GM23248 (cell line): ENCODE results near the gene SMG7. TPM values are rescaled to one million over a fixed set of nuclear protein-coding genes. Genes with fewer than 3 reads are reported as not detected.

Source experiments
- DNase-seq: peaks from one replicate; pipeline ENCODE4 v3.0.0-alpha.2; 2015
- H2AFZ ChIP-seq: fragments of 200-600 bp; sonication (generic); 2 replicates; pipeline ENCODE4 v1.6.1; 2016; ENCODE audit warnings: antibody characterized with exemption
- H3F3A ChIP-seq: fragments of 200-600 bp; sonication (generic); 2 replicates; pipeline ENCODE4 v1.6.1; 2016; ENCODE audit warnings: mild to moderate bottlenecking, antibody characterized with exemption, mixed run types; ENCODE audit not compliant: insufficient read depth
- H3K27ac ChIP-seq: fragments of 200-600 bp; sonication (generic); 2 replicates; pipeline ENCODE4 v1.5.1; 2016; ENCODE audit warnings: mild to moderate bottlenecking
- H3K27me3 ChIP-seq: fragments of 200-600 bp; sonication (generic); replicated peaks from 2 replicates; pipeline ENCODE4 v1.6.1; 2016; ENCODE audit warnings: mild to moderate bottlenecking; ENCODE audit not compliant: insufficient read depth
- H3K36me3 ChIP-seq: fragments of 200-600 bp; sonication (generic); 2 replicates; pipeline ENCODE4 v1.6.1; 2016; ENCODE audit warnings: low read depth, mild to moderate bottlenecking
- H3K4me1 ChIP-seq: fragments of 200-600 bp; sonication (generic); 2 replicates; pipeline ENCODE4 v1.6.1; 2016; ENCODE audit warnings: mild to moderate bottlenecking; ENCODE audit not compliant: insufficient read depth
- H3K4me2 ChIP-seq: fragments of 200-600 bp; sonication (generic); one replicate; pipeline ENCODE4 v1.6.1; 2016; ENCODE audit warnings: mild to moderate bottlenecking; ENCODE audit not compliant: unreplicated experiment
- H3K4me3 ChIP-seq: fragments of 200-600 bp; sonication (generic); 2 replicates; pipeline ENCODE4 v1.5.1; 2016; ENCODE audit warnings: mild to moderate bottlenecking
- H3K79me2 ChIP-seq: fragments of 200-600 bp; sonication (generic); 2 replicates; pipeline ENCODE4 v1.6.1; 2016; ENCODE audit warnings: mild to moderate bottlenecking; ENCODE audit not compliant: insufficient read depth
- H3K9ac ChIP-seq: fragments of 200-600 bp; sonication (generic); 2 replicates; pipeline ENCODE4 v1.6.1; 2016; ENCODE audit warnings: mild to moderate bottlenecking
- H3K9me2 ChIP-seq: fragments of 200-600 bp; sonication (generic); 2 replicates; pipeline ENCODE4 v1.6.1; 2016; ENCODE audit warnings: mixed run types, mild to moderate bottlenecking, moderate library complexity; ENCODE audit not compliant: insufficient read depth
- H3K9me3 ChIP-seq: fragments of 200-600 bp; sonication (generic); one replicate; pipeline ENCODE4 v1.6.1; 2017; ENCODE audit warnings: low read depth
- H4K20me1 ChIP-seq: fragments of 200-600 bp; sonication (generic); 2 replicates; pipeline ENCODE4 v1.6.0; 2016; ENCODE audit not compliant: insufficient read depth
- EZH2 ChIP-seq: fragments of 200-600 bp; sonication (generic); IDR thresholded peaks from 2 replicates; pipeline ENCODE4 v1.6.1; 2018; ENCODE audit warnings: antibody characterized with exemption, mild to moderate bottlenecking; ENCODE audit not compliant: insufficient read depth, poor library complexity, severe bottlenecking
- EZH2phosphoT487 ChIP-seq: fragments of 200-600 bp; sonication (generic); IDR thresholded peaks from 2 replicates; pipeline ENCODE4 v1.6.1; 2018; ENCODE audit warnings: antibody characterized with exemption, moderate library complexity, mild to moderate bottlenecking, low read depth; ENCODE audit not compliant: insufficient read depth
- WGBS, 2 experiments: methylation state at CpG; one replicate each; pipeline ENCODE4 v1.1.6; 2015 to 2017; ENCODE audit warnings: low lambda C conversion rate in 2 of 2, low coverage in 1 of 2; ENCODE audit errors: missing lambda C conversion rate in 2 of 2; 5-methylcytosine and 5-hydroxymethylcytosine counted together
- in situ Hi-C: fragments of 300-500 bp; cut with MboI; formaldehyde crosslinking; loops from 2 replicates; pipeline ENCODE4 v1.15.0; 2020
- polyA plus RNA-seq: library from polyadenylated mRNA; unstranded; fragments of >200 nt; fragmentation: Nextera tagmentation; extraction: Ambion mirVana; gene quantifications from 2 replicates; pipeline ENCODE4 v1.2.1, GENCODE V29; 2016
- total RNA-seq: library from RNA; depleted of rRNA; stranded (reverse); fragments of >200 nt; shearing (Covaris generic); gene quantifications from 2 replicates; pipeline ENCODE4 v1.2.3, GENCODE V29; 2014

Gene SMG7
- total and polyA plus RNA-seq, 2 experiments from 2014 or later: 18.7 to 32.8 TPM

DNA sequence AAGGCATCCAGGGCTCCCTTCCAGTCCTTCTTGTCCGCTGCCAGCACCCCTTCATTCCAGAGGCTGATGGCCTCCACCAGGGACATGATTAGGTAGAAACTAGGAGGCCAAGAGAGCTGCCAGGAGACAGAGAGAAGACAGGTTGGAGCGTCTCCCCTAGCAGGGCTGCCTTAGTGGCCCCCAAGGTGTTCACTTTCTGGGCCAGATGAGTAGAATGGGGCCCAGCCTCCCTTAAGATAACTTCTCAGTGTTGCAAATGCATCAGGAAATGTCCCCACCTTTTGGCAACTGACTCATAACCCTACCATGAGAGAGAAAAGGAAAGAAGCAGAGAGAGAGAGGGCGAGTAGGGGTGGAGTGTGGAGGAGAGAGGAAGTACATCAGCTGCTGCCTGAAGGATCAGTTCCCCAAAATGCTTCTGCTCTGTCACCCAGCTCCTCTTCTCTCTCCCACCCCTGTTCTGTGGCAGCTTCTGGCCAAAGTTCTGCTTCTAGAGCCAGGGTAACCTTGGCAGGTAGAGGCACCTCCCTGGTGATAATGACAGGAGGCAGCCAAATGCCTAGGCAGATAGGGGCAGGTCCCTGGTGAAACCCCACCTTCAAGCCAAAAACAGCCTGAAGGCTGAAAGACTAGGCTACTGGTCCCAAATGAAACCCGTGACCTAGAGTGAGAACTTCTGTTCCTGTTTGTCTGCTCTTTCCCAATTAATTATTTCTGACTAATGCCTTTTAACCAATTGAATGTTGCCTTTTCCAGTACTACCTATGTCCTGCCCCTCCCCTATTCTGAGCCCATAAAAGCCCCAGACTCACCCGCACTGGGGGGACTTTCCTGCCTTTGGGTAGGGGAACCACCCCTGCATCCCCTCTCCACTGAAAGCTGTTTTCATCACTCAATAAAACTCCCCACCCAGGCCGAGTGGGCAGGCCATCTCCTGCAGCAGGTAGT, 118.2 kb downstream of the SMG7 start, which contains the start of gene NCF2:
Gene NCF2, minus strand, starts transcription at position 216 of the 948 bp plus-strand sequence. Its CDS starts 130 bp downstream, at position 86.
- H3K9me3 ChIP-seq: no peaks in the 10 kb centered on the region
- H3K27me3 ChIP-seq: no peaks in the 10 kb centered on the region
- no peaks in the 10 kb centered on the region for H4K20me1 ChIP-seq
- H3K36me3 ChIP-seq: no peaks in the 10 kb centered on the region
- H3K9me2 ChIP-seq: no peaks in the 10 kb centered on the region
- WGBS, 2 experiments: 90 to 91% methylated on average over 6 of the region's 6 CpGs
- no peak within 1 kb of the TSS for H3K9ac ChIP-seq
- no peak within 1 kb of the TSS for H3K4me2 ChIP-seq
- no peak within 1 kb of the TSS for H3K27ac ChIP-seq
- TF ChIP-seq EZH2phosphoT487: no peak
- TF ChIP-seq EZH2: no peak
- H3K79me2 ChIP-seq: no peaks in the 10 kb centered on the region
- peak; percentile 42 for DNase-seq
- in situ Hi-C loops: no loop called here
- 0 out of 2 replicates have a peak within 1 kb of the TSS, but pooled peaks have one; percentile 45 for H2AFZ ChIP-seq
- H3K4me3 ChIP-seq: no peak within 1 kb of the TSS
- no peaks in the 10 kb centered on the region for H3K4me1 ChIP-seq
- H3F3A ChIP-seq: no peaks in the 10 kb centered on the region

GRCh38 chr1:183592733-183593132, 120.4 kb downstream of the SMG7 start:
- no peak for DNase-seq
- H3K36me3 ChIP-seq: no peaks in the 10 kb centered on the region
- H3K4me1 ChIP-seq: peaks cover 6% of the 10 kb centered on the region
- in situ Hi-C loops: no loop called here
- H3K4me2 ChIP-seq: no peak overlapping the region
- no peak overlapping the region for H3K4me3 ChIP-seq
- H2AFZ ChIP-seq: no peak overlapping the region
- no peaks in the 10 kb centered on the region for H3K27me3 ChIP-seq
- 86 to 87% methylated on average over 7 of the region's 7 CpGs for WGBS, 2 experiments
- H4K20me1 ChIP-seq: no peaks in the 10 kb centered on the region
- TF ChIP-seq EZH2phosphoT487 (no peak), EZH2 (no peak)
- H3K27ac ChIP-seq: no peak overlapping the region
- no peaks in the 10 kb centered on the region for H3K9me3 ChIP-seq
- no peaks in the 10 kb centered on the region for H3K79me2 ChIP-seq
- no peak overlapping the region for H3K9ac ChIP-seq
- peaks cover 6% of the 10 kb centered on the region for H3F3A ChIP-seq
- no peaks in the 10 kb centered on the region for H3K9me2 ChIP-seq

GRCh38 chr1:183593356-183593755, 121.1 kb downstream of the SMG7 start:
- H3K9me3 ChIP-seq: no peaks in the 10 kb centered on the region
- no peaks in the 10 kb centered on the region for H3K27me3 ChIP-seq
- no peaks in the 10 kb centered on the region for H3K79me2 ChIP-seq
- no peak overlapping the region for H3K9ac ChIP-seq
- H2AFZ ChIP-seq: no peak overlapping the region
- in situ Hi-C loops: no loop called here
- H3K4me1 ChIP-seq: peaks cover 12% of the 10 kb centered on the region
- H3K4me2 ChIP-seq: no peak overlapping the region
- DNase-seq: no peak
- peaks cover 13% of the 10 kb centered on the region for H3F3A ChIP-seq
- no peaks in the 10 kb centered on the region for H3K9me2 ChIP-seq
- H3K27ac ChIP-seq: no peak overlapping the region
- H3K36me3 ChIP-seq: no peaks in the 10 kb centered on the region
- H3K4me3 ChIP-seq: no peak overlapping the region
- H4K20me1 ChIP-seq: no peaks in the 10 kb centered on the region
- 73 to 77% methylated on average over 3 of the region's 3 CpGs for WGBS, 2 experiments
- no peak for TF ChIP-seq EZH2
- TF ChIP-seq EZH2phosphoT487: no peak

DNA sequence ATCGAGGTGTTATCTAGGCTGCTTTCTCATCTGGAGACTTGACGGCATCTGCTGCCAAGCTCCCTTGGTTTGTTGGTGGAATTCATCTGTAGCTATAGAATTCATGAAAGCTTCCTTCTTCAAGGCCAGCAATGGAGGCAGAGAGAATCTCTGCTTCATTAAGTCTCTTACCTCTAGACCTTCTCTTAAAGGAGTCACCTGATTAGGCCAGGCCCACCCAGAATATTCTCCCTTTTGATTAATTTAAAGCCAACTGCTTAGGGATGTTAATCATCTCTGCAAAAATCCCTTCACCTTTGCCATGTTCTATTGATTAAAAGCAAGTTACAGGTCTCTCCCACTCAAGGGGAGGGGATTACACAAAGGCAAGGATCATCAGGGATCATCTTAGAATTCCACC, 123.2 kb downstream of the SMG7 start:
- WGBS, 2 experiments: 90 to 95% methylated on average over 2 of the region's 2 CpGs
- Histone ChIP-seq H3K36me3 (no peaks in the 10 kb centered on the region), H3K79me2 (no peaks in the 10 kb centered on the region), H3K9me3 (no peaks in the 10 kb centered on the region), H2AFZ (no peak overlapping the region), H3K27ac (no peak overlapping the region), H3K9ac (no peak overlapping the region), H3K4me3 (no peak overlapping the region), H4K20me1 (no peaks in the 10 kb centered on the region), H3K27me3 (no peaks in the 10 kb centered on the region), H3K4me1 (peaks cover 24% of the 10 kb centered on the region), H3K4me2 (no peak overlapping the region), H3K9me2 (no peaks in the 10 kb centered on the region), H3F3A (peaks cover 20% of the 10 kb centered on the region)
- in situ Hi-C loops: no loop called here
- no peak for DNase-seq
- TF ChIP-seq EZH2: no peak
- no peak for TF ChIP-seq EZH2phosphoT487
